Medulla oblongata (tissue), 1 donor: ENCODE results near the gene RAB9A.
"Not testable (repeated sequence)": the region's sequence is repeated elsewhere in the genome, so short reads cannot be mapped to it uniquely, and the experiment has no call there.

Source experiments
- DNase-seq: peaks from one replicate; pipeline ENCODE4 v3.0.0-alpha.2; 2015; ENCODE audit errors: extremely low spot score

The RAB9A gene

DNA sequence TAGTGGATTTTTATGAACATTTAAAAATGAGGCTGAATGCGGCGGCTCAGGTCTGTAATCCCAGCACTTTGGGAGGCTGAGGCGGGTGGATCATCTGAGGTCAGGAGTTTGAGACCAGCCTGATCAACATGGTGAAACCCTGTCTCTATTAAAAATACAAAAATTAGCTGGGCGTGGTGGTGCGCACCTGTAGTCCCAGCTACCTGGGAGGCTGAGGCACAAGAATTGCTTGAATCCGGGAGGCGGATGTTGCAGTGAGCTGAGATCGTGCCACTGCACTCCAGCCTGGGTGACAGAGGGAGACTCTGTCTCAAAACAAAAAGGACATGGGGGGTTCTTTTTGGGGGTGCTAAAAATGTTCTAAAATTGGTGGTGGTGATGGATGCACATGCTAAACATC, 19.2 kb upstream of the RAB9A start:
- not testable (repeated sequence) for DNase-seq

GRCh38 chrX:13670197-13670596, 18.7 kb upstream of the RAB9A start:
- DNase-seq = no peak

DNA sequence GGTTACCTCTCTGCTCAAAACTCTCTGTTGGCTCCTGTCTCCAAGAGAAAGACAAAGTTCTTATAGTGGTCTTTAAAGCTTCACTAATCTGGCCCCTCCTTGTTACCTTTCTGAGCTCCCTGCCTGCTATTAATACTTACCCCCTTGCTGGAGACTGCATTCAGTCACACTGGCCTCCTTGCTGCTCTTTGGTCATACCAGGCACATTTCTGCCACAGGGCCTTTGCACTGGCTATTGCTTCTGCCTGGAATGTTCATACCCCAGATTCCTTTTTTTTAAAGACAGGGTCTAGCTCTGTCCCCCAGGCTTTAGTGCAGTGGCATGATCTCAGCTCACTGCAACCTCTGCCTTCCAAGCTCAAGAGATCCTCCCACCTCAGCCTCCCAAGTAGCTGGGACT, 15.9 kb upstream of the RAB9A start:
- no peak for DNase-seq

- DNase-seq = no peak
Observed at GRCh38 chrX:13676885-13677284, 12.0 kb upstream of the RAB9A start.

- not testable (repeated sequence) for DNase-seq
Observed at GRCh38 chrX:13679700-13680099, 9.2 kb upstream of the RAB9A start.

GRCh38 chrX:13681595-13681994, 7.3 kb upstream of the RAB9A start:
- DNase-seq = no peak

DNA sequence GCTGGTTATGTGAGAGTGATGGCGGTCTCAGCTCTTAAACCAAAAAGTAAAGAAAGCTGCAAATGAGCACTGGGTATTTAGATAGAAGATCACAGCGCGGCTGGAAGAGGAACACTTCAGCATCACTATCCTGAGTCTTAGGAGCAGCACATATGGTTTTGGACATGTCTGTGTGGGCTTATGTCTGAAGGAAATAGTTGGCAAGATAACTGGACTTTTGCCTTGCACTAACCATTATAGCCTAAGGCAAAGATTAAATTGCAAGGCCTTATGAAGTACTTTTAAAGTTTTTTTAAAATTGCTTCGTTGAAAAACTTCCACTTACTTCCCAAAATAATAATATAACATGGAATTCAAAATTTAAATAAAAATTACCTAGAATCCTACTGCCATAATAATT, 4.6 kb upstream of the RAB9A start:
- DNase-seq = no peak

GRCh38 chrX:13685126-13685763, 3.7 kb upstream of the RAB9A start:
- DNase-seq = no peak

DNA sequence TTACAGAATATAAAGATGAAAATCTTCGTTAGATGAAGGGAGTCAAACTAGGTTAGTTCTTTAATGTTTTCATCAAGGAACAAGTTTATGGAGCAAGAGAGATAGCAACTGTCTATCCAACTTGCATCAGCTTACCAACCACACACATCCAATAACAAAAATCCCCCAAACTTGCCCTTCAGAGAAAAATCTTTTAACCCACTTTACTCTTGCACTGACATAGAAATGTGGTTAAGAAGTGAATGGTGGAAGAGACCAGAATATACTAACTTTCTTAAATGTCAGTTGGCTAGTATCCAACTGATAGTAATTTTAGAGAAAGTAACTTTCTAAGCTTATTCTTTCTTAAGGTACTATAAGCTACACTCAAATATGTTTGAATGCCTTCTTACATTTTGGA, 1.7 kb upstream of the RAB9A start:
- DNase-seq = no peak

DNA sequence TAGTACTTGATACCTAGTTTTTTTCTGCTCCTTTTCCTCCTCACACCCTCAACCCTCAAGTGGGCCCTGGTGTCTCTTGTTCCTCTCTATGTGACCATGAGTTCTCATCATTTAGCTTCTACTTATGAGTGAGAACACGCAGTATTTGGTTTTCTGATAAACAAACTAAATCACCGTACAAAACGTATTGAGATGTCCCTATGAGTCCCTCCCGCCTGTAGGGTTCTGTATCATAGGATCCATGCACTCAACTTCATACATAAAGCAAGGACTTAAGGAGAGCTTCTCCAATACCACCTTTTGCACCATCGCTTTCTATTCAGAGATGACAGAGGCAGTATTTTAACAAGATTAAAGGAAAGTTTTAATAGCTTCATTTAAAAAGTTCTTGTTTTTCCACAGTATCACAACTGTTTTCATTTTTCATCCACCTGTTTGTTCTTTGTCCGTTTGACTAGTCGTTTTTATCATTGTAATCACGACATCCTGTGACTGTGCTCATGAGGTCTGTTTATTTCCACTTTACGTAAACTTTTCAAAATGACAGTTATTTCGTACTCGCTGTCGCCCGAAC, 457 bp upstream of the RAB9A start:
- no peak for DNase-seq

DNA sequence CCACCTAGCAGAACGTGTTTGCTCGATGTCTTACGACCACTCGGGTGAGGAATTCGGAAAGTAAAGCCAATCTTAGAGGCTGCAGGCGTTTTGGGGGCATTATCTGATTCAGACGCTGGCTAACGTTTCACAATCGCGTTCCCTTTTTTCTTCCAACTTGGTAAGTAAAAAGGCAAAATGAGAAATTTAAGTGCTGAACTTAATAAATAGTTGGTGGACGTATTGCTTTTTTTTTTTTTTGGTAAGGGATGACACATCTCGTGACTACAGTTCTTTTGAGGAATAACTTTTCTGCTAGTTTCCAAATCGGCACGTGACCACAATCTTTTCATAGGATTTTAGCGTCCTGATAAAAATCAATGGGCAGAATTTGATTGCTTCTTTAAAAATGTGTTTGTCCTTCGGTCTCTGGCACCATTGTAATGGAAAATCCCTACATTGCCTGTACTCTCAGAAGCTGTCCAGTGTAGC, 848 bp downstream of the RAB9A start:
- peak; percentile 40 for DNase-seq

- DNase-seq = no peak
Observed at GRCh38 chrX:13690836-13691235, 1.9 kb downstream of the RAB9A start.

DNA sequence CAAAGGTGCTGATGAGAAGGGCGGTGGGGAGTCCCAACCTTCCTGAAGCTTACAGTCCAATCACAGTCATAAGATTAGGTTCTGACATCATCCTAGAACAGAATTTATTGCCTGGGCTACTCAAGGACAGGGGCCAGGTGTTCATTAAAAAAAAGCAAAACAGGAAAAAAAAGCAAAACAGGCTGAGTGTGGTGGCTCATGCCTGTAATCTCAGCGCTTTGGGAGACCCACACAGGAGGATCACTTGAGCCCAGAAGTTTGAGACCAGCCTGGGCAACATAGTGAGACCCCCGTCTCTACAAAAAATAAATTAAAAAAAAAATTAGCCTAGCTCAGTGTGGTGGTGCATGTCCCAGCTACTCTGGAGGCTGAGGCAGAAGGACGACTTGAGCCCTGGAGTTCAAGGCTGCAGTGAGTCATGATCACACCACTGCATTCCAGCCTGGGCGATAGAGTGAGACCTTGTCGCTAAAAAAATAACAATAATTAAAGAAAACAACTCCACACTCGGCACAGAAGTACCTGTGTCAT, 3.0 kb downstream of the RAB9A start:
- DNase-seq = no peak

DNA sequence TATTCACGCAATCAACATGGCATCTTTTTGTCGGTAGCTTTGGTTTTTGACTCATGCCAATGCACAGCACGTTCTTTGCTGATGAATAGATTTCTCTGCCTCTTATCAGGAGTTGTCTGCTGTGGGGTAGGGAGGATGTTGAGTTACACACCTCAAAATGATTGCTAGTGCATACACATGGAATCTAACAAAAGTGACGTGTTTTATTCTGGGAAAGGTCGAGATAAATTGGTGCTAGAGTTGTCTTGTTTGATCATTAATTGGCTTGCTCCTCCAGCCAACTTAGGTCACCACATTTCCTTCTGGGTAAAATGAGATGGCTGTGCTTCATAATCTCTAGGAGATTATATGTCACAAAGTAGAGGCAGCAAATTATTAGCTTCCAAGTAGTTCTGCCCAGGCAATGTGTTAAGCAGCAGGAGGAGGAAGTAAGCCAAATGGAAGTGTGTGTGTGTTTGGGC, 3.9 kb downstream of the RAB9A start:
- DNase-seq = no peak

DNA sequence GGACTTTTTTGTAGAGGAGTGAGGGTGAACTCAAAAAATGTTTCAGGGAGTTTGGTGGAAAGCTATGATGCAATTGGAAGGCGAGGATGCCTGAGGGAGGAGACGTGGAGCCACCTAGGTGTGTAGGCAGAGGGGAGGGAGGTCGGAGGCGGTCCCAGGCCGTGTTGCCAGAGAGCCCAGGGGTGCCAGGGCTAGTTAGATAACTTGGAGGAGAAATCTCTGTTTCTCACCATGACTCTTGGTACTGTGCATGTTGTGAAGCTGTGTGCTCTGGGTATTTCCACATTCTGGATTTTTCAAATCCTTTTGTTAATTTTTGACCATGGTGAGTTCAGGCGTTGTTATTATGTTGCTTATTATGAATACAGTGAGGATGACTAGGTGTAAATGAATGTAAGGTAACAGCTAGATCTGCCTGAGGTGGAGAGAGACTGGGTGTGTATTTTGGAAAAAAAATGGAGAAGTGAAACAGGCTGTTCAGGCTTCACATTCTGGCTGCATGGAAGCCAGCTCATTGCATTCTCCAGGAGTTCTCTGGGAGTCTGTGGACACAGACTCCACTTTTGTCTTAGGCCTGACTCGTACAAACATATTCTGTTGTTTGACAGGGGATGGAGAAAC, 4.5 kb downstream of the RAB9A start:
- DNase-seq = peak; percentile 42

DNA sequence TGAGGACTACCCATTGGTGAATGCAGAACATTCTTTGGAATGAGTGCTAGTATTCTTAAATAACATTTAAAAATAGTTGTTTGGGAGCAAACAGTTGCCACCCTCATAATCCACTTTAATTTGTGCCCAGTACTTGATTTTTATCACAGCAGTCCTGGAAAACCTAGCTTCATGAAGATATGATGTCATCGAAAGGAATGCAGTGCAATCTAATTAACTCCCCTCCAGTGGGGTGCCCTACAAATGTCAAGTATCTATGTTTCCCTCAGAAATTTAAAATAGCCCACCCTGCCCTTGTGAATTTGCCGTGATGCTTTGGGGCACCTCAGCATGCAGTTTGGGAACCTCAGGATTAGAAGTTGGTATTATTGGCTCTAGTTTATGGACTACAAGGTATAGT, 5.4 kb downstream of the RAB9A start:
- no peak for DNase-seq

- no peak for DNase-seq
Observed at GRCh38 chrX:13694983-13695382, 6.1 kb downstream of the RAB9A start.

- DNase-seq = no peak
Observed at GRCh38 chrX:13695601-13696115, 6.7 kb downstream of the RAB9A start.

- no peak for DNase-seq
Observed at GRCh38 chrX:13697455-13697854, 8.5 kb downstream of the RAB9A start.

DNA sequence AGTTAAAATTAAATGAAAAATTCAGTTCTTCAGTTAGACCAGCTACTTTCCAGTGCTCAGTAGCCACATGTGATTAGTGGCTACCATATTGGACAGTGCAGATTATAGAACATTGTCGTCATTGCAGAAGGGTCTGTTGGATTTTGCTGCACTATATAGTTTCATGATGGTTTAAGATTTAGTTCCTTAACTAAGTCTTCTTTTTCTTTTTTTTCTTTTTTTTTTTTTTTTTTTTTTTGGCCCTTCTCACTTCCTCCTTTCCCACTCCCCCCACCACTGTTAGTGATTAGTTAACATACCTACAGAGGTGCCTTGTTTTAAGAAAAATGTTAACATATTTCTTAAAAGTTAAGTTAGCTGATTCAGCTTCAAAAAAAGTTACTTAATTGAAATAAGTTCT, 9.0 kb downstream of the RAB9A start:
- no peak for DNase-seq

- DNase-seq = no peak
Observed at GRCh38 chrX:13698432-13698831, 9.5 kb downstream of the RAB9A start.

- no peak for DNase-seq
Observed at GRCh38 chrX:13699183-13699826, 10.4 kb downstream of the RAB9A start.
